Right renal pelvis (tissue), 4 donors: ENCODE measurements around the gene RLBP1. TPM values are rescaled to one million over a fixed set of nuclear protein-coding genes. Genes with fewer than 3 reads are reported as not detected.

Source experiments
- DNase-seq, 4 donors: peaks; one replicate each; pipeline ENCODE4 v3.0.0-alpha.2; 2013; ENCODE audit warnings: low read depth in 4 of 4, low spot score in 3 of 4, missing footprints in 1 of 4
- polyA plus RNA-seq, 4 donors: library from polyadenylated mRNA; unstranded; fragments of 120-200 nt; gene quantifications; one replicate each; pipeline ENCODE4 v1.2.1, GENCODE V29; 2013; ENCODE audit not compliant: insufficient read length in 4 of 4

RLBP1 gene
- polyA plus RNA-seq, 4 donors: not detected

- no peak for DNase-seq
Measured at GRCh38 chr15:89179966-89180875, 41.2 kb downstream of the RLBP1 start.

DNA sequence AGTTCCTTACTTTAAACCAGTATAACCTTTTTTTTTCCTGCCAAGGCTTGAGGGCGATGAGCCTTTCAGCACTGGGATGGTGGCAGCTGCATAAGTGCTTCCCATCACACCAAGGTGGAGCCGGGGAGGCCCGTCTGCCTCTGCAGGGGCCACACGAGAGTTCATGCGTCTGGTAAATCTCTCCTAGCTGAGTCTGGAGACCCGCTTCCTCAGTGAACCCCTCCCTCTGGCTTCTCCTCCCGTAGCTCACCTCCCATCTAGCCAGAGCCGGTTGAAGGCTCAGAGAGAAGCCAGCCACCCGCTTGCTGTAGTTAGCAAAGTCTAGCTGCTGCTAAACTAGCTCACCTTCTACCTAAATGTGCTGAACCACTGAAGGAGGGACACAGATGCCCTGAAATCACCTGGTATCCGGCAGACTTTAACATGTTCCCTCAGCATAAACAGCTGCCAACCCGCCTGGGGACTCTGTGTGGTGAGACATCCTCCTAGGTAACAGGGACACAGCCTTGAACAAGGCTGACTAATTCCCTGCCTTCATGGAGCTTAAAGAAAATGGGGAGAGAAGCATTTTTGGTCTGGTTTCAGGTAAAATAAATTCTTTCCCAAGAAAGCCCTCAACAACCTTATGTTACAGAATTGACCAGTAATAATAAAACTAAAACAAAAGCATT lies 42.9 kb downstream of the RLBP1 start:
- no peak for DNase-seq

DNA sequence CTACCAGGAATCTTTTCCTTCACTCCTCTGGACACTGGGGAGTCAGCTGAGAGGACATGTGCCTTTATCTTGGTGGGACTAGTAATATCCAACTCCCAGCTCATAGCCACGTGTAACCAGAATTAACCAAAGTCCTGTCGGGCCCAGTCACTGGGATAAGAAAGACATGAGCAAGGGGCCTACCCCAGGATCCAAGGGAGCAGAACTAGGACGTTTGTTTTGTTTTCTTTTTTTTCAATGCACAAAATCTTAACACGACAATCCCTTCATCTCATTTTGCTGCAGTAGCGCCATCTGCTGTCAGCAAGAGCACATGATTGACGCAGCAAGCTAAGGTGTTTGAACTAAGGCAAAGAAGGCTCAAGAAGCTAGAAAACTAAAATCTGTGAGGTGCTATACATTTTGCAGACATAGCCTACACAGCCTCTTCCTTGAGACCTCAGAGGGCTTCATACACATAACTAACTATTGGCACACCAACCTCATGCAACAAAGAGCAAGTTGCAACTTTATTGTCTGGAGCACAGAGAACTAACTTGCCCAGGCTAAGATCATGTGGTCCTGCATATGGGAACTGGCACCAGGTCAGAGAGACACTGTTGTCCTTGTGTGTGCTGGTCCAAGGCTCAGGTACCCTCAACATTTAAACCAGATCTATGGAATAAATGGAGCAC lies 43.6 kb downstream of the RLBP1 start:
- DNase-seq: peak; percentile 65 to 73 (median 67)

- DNase-seq: no peak
Measured at GRCh38 chr15:89177116-89177515, 44.3 kb downstream of the RLBP1 start.

DNA sequence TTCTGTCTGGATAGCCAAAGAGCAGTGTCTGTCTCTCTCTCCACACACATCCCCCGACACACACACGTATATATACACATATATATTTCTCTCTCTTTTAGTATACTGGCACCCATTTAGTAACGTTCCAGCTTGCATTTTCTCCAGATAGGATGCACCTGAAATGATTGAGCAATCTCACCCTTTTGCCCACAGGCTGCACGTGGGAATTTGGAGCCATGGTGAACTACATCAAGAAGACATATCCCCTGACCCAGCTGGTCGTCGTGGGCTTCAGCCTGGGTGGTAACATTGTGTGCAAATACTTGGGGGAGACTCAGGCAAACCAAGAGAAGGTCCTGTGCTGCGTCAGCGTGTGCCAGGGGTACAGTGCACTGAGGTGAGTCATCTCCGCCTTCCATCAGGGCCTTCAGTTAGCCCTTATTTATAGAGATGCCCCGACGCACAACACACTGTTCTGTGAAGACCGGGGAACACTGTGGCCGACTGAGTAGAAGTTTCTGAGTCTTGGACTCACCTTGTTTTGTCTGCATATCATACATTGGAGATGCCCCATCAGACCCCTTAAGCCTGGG lies 45.7 kb downstream of the RLBP1 start:
- DNase-seq: no peak

DNA sequence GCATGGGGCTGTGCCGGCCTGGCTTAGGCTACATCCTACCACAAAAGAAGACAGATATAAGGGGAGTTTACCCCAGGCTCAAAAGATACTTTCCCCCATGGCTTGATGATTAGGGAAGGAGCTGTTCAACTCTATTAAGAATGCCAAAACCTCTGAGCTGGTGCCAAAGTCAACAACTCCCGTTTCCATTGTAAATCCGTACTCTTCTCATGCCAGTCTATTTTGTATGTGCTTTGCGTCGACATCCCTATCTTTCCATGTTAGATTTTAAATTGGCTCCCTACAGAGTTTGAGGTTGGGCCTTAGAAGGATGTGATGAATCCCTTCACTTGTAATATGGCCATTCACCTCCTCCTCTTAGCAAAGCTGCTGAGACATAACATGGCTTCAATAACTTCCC lies 46.9 kb downstream of the RLBP1 start:
- DNase-seq: no peak

- no peak for DNase-seq
Measured at GRCh38 chr15:89172921-89173320, 48.5 kb downstream of the RLBP1 start.

DNA sequence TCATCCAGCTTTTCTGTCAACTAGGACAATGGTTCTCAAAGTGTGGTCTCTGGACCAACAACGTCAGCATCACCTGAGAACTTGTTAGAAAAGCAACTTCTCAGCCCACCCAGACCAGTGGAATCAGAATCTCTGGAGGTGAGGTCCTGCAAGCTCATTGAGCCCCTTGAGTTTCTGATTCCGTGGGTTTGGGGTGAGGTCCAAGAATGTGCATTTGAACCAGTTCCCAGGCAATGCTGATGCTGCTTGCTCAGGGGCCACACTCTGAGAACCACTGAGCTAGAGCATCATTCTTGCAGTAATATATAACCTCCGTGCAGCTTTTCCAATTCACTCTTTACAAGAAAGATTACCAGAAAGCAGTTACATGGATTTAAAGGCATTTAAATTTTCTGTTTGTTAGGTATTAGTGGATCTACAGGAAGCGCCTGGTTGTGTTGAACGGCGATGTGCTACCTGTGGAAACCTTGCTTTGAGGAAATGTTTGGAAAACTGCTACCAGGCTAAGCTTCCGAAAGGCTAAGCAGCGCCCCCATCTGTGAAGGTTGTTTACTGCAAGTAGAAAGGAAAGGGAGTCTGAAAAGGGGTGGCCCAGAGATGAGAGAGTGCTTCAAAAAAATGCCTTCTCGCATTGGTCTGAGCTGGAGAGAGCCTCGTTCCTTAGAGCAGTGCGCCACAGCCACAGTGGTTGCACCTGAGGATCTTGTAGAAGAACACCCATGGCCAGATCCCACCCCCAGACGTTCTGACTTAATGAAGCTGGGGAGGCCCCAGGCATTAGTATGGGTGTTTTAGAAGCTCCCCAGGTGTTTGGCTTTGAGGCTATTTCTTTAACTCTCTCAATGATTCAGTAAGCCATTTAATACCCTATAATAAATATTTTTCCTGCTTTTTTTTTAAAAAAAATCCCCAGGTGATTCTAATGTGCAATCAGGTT lies 50.0 kb downstream of the RLBP1 start:
- DNase-seq: peak in 1 of 4 donors; percentile 23

DNA sequence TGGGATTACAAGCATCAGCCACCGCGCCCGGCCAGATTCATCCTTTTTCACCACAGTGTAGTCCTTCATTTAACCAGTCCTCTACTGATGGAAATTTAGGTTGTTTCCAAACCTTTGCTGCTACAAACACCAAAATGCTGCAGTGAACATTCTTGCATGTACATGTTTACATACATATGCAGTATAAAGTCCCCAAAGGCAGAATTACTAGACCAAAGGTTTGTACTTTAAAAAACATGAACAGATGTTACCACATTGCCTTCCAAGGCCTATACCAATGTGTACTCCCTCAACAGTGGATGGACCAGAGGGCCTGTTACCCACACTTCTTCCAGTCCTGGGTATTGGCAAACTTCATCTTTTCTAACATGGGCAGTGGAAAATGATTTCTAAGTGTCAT lies 51.0 kb downstream of the RLBP1 start:
- no peak for DNase-seq

- no peak for DNase-seq
Measured at GRCh38 chr15:89168316-89168833, 53.0 kb downstream of the RLBP1 start.

- DNase-seq: no peak
Measured at GRCh38 chr15:89167267-89168176, 53.9 kb downstream of the RLBP1 start.

GRCh38 chr15:89165677-89166076 lies 55.7 kb downstream of the RLBP1 start:
- DNase-seq: no peak

- no peak for DNase-seq
Measured at GRCh38 chr15:89164712-89165211, 56.6 kb downstream of the RLBP1 start.

DNA sequence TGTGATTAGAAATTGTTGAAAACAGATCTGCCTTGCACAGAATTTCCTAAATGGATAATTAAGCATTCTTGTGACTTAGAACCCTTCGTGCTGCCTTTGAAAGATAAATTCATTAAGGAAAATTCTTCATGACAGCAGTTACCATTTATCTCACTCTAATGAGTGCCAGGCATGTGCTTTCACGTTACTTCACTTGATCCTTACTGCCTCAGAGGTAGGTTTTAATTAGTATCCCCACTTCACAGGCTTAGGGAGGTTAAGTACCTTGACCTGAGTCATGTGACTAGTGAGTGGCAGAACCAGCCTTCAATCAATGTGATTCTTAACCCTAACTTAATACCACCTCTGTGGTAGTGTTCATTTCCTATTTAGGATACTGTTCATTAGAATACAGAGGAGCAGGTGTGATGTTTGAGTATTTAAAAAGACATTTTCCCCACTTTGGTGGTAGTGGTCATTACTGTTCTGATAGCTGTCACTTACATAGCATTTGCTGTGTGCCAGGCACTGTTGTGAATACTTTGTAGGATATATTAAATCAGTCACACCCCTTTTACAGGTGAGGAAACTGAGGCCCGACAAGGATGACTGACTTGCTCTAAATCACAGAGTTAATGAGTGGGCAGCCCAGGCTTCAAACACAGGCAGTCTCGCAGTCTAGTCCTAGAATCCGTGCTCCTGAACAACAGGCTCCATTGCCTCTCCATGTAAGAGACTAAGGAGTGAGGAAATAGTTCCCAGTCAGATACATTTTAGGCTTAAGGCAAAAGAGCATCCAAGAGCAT lies 57.9 kb downstream of the RLBP1 start:
- DNase-seq: no peak

DNA sequence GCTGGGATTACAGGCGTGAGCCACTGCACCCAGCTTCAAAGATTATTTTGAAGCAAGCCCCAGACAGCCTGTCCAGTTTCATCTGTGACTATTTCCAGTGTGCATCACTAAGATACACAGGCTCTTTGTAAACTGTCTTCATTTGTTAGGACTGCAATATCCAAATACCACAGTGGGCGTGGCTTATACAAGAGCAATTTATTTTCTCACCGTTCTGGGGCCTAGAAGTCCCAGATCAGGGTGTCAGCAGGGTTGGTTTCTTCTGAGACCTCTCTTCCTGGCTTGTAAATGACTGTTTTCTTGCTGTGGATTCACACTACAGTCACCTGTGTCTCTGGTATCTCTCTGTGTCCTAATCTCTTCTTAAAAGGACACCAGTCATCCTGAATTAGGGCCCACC lies 59.7 kb downstream of the RLBP1 start:
- no peak for DNase-seq
